Lower leg skin (tissue), 4 donors: ENCODE data around the gene HYDIN. TPM values are rescaled to one million over a fixed set of nuclear protein-coding genes. Genes with fewer than 3 reads are reported as not detected.
"Not testable (repeated sequence)": the region's sequence is repeated elsewhere in the genome, so short reads cannot be mapped to it uniquely, and the experiment has no call there.

Experiments used
- DNase-seq, 2 donors: peaks; one replicate each; pipeline ENCODE4 v3.0.0-alpha.2; 2019; ENCODE audit warnings: low spot score in 2 of 2
- H3K4me3 ChIP-seq: fragments of 200-600 bp; sonication (generic); 2 replicates; pipeline ENCODE4 v1.5.1; 2017; ENCODE audit warnings: mild to moderate bottlenecking, low read depth; ENCODE audit not compliant: poor library complexity, severe bottlenecking
- CTCF ChIP-seq, 3 donors: fragments of 450-650 bp; IDR thresholded peaks; one replicate each; pipeline ENCODE4 v1.5.1; 2016; ENCODE audit warnings: antibody characterized with exemption in 3 of 3, mild to moderate bottlenecking in 3 of 3, moderate library complexity in 2 of 3
- POLR2A ChIP-seq, 2 donors: fragments of 450-650 bp; IDR thresholded peaks; one replicate each; pipeline ENCODE4 v1.6.1; 2016 to 2017; ENCODE audit warnings: antibody characterized with exemption in 2 of 2, mild to moderate bottlenecking in 1 of 2, moderate library complexity in 1 of 2
- WGBS, 2 donors: methylation state at CpG; one replicate each; pipeline ENCODE4 v1.1.5; 2018; 5-methylcytosine and 5-hydroxymethylcytosine counted together
- intact Hi-C: fragments of 100-400 bp; cut with DNase I; formaldehyde crosslinking; loops from one replicate; pipeline ENCODE4 v1.15.0; 2023; ENCODE audit warnings: low total_unique reads
- total RNA-seq, 4 donors: library from RNA; depleted of rRNA; stranded (reverse); fragments of >200 nt; gene quantifications; one replicate each; pipeline ENCODE4 v1.1.0, GENCODE V29; 2016

Gene HYDIN
- total RNA-seq, 4 donors from 2014 or later: 0.15 to 2.3 (median 1.5) TPM; not detected in 1

- no peak overlapping the region for H3K4me3 ChIP-seq
- DNase-seq: no peak
- no peak for TF ChIP-seq POLR2A (IDR thresholded peaks at IDR 0.05)
- no peak for TF ChIP-seq CTCF (IDR thresholded peaks at IDR 0.05)
- WGBS, 2 donors: 90% methylated on average over 9 of the region's 9 CpGs
- intact Hi-C loops: no loop called here
Observed at GRCh38 chr16:71188956-71189712, 41.4 kb downstream of the HYDIN start.

GRCh38 chr16:71185347-71185746 lies 45.2 kb downstream of the HYDIN start:
- 37 to 39% methylated on average over 1 of the region's 1 CpG for WGBS, 2 donors
- intact Hi-C loops: no loop called here
- no peak for DNase-seq
- H3K4me3 ChIP-seq: no peak overlapping the region
- TF ChIP-seq POLR2A (IDR thresholded peaks at IDR 0.05): no peak
- no peak for TF ChIP-seq CTCF (IDR thresholded peaks at IDR 0.05)

GRCh38 chr16:71179569-71179968 lies 51.0 kb downstream of the HYDIN start:
- intact Hi-C loops: no loop called here
- no peak overlapping the region for H3K4me3 ChIP-seq
- no peak for DNase-seq
- TF ChIP-seq CTCF (IDR thresholded peaks at IDR 0.05) (no peak), POLR2A (IDR thresholded peaks at IDR 0.05) (no peak)
- 80 to 83% methylated on average over 3 of the region's 3 CpGs for WGBS, 2 donors

GRCh38 chr16:71172481-71173207 lies 57.9 kb downstream of the HYDIN start:
- 54% methylated on average over 6 of the region's 6 CpGs for WGBS, 2 donors
- no peak for DNase-seq
- intact Hi-C loops: no loop called here

GRCh38 chr16:71161007-71161406 lies 69.5 kb downstream of the HYDIN start:
- intact Hi-C loops, DNase-seq, H3K4me3 ChIP-seq: not testable (repeated sequence)
- 83% methylated on average over 5 of the region's 8 CpGs; no CpG with 5 or more reads in 1 of the 2 donors for WGBS, 2 donors

More at GRCh38 chr16:71172481-71173207, 57.9 kb downstream of the HYDIN start:
- TF ChIP-seq CTCF (IDR thresholded peaks at IDR 0.05) (no peak), POLR2A (IDR thresholded peaks at IDR 0.05) (no peak)
- no peak overlapping the region for H3K4me3 ChIP-seq

- whole genome bisulfite sequencing, 2 donors: 50 to 88% methylated on average over 1 of the region's 2 CpGs
- DNase-seq, intact Hi-C loops, H3K4me3 ChIP-seq: not testable (repeated sequence)
Observed at GRCh38 chr16:71157278-71157677, 73.2 kb downstream of the HYDIN start.

GRCh38 chr16:71153329-71153728 lies 77.2 kb downstream of the HYDIN start:
- 79 to 80% methylated on average over 1 to 2 of the region's 6 CpGs for WGBS, 2 donors
- DNase-seq, H3K4me3 ChIP-seq, intact Hi-C loops: not testable (repeated sequence)

GRCh38 chr16:71151654-71152053 lies 78.9 kb downstream of the HYDIN start:
- intact Hi-C loops: not testable (repeated sequence)

GRCh38 chr16:71143246-71143645 lies 87.3 kb downstream of the HYDIN start:
- WGBS, 2 donors: 0% methylated on average over 1 of the region's 2 CpGs; no CpG with 5 or more reads in 1 of the 2 donors
- intact Hi-C loops, DNase-seq, H3K4me3 ChIP-seq: not testable (repeated sequence)

More at GRCh38 chr16:71151654-71152053, 78.9 kb downstream of the HYDIN start:
- not testable (repeated sequence) for H3K4me3 ChIP-seq, DNase-seq
- 57% methylated on average over 1 of the region's 2 CpGs; no CpG with 5 or more reads in 1 of the 2 donors for WGBS, 2 donors

- DNase-seq, intact Hi-C loops, H3K4me3 ChIP-seq: not testable (repeated sequence)
- 73% methylated on average over 1 to 2 of the region's 3 CpGs for WGBS, 2 donors
Observed at GRCh38 chr16:71110565-71110964, 120.0 kb downstream of the HYDIN start.
